Medulla oblongata (tissue), 1 donor: ENCODE data around the gene RAB31.
A peak's percentile ranks its signal among the peaks of the same experiment; 100 is the strongest.
"Not testable (repeated sequence)": the region's sequence is repeated elsewhere in the genome, so short reads cannot be mapped to it uniquely, and the experiment has no call there.

Source experiments
- DNase-seq: peaks from one replicate; pipeline ENCODE4 v3.0.0-alpha.2; 2015; ENCODE audit errors: extremely low spot score

The RAB31 gene

DNA sequence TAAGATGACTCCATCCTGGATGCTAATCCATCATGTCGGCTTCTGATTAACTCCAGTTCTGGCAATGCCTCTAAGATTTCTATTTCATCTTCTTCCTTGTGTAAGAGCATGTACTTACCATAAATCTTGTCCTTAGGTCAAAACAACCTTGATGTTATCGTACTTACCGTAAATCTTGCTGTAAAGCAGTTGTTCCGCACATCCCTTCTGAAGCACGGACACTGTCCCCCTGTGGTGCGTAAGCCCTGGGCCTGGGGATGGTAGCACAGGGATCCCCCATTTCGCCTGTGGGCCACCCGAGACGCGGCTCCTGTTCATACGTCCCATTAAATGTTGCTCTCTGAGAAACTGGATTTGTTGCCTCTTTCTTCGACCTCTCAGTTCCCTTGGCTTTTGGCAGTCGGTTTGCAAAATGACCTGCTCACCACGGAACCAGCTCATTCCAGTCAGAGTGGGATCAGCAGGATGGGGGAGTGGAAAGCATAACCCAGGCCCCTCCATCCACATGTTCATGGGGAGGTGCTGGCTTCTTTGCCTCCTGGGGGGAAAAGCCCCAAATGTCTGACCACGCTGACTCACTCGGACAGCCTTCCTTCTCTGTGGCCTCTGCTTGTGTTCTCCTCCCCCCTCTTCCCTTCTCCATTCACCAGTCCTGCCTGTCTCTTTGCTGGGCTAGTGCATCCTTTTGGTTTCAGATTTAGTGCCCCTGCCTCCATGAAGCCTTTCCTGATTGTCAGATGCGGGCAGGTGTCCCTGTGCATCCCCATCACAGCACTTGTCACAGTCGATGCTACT is 49.9 kb downstream of the RAB31 start:
- no peak for DNase-seq

GRCh38 chr18:9758624-9759075 is 50.5 kb downstream of the RAB31 start:
- no peak for DNase-seq

- no peak for DNase-seq
Observed at GRCh38 chr18:9760641-9761040, 52.5 kb downstream of the RAB31 start.

DNA sequence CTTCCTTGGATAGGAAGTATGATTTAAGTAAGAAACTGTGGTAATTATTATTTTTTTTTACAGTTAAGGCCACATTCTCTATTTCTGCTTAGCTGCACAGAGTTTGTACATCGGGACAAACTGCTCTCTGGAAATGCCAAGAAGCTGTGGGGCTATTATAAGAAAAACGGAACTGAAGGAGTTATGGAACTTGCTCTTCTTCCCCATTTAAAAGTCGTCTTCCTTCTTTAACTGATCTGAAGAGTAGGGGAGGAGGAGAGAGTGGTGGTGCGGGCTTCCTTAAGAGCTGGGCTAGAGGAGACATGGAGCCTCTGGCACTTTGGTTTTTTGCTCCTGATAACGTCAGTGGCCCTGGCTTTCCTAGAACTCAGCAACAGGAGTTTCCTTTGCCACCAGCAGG is 54.4 kb downstream of the RAB31 start:
- DNase-seq, result peak; percentile 80

DNA sequence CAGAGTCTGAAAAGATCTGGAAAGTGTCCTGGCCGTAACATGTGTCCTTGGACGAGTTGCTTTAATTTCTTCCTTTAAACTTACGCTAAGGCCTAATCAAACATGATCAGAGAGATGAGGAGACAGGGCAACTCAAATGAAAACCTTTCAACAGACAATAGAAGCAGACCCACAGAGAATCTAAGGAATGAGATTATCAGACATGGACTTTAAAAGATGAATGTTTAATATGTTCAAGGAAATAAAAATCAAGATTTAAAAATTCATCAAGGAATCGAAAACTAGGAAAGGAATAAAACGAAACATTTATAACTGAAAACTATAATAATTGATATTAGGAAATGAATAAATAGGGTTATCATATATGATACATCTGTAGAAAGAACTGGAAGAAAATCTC is 55.1 kb downstream of the RAB31 start:
- DNase-seq, result no peak

DNA sequence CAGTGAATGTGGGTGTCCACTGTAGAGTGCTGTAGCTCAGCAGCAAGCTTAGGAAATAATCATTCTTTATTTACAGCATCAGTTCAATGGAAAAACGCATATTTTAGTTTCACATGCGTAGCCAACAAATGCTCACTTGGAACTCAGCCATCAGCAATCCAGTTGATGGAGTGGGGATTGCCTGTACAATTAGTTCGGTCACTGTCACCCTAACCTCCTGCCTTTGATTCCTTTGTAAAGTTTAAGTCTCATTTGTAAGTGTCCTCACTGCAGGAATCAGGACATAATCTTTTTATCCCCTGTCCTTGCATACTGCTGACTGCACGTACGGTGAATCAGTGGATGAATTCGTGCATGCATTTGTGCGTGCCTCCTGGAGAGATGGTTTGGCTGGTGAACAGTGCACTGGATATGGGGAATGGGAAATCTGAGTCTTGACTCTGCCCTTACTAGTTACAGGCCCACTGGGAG is 55.9 kb downstream of the RAB31 start:
- DNase-seq, result no peak

DNA sequence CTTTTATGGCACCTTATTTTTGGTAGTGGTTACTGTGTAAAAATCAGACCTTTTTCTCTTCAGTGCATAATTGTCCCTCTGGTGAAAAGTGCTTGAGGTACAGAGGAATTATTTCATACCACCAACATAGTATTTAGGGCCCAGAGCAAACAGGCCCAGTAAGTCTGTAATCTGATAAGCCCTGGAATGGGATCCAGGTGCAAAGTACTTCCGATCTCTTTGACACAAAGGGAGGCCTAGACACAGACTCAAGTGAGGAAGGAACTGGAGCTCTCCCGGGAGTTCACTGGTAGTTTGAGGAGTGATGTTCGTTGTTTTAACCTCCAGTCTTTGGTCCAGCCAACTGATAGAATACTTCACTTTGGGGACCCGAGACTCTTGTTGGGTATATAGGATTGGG is 57.4 kb downstream of the RAB31 start:
- DNase-seq, result no peak

DNA sequence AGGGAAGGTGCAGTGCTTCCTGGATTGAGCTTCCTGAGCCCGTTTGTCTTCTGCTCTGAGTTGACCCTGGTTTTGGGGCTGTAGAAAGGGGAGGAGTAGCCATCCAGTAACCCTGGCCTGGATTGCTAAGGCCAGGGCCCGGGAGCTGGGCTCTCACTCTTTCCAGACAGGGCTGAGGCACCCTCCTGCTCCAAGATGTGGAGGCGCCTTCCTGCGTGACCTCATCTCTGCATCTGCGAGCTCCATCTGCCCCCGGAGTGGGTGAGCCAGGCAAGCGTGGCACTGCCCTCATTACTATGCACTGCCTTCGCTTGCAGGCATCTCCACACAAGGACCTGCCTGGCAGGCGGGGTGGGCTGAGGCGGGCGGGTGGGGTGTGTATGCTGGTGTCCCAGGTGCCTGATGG is 58.0 kb downstream of the RAB31 start:
- no peak for DNase-seq

- DNase-seq, result no peak
Observed at GRCh38 chr18:9766740-9767139, 58.6 kb downstream of the RAB31 start.

DNA sequence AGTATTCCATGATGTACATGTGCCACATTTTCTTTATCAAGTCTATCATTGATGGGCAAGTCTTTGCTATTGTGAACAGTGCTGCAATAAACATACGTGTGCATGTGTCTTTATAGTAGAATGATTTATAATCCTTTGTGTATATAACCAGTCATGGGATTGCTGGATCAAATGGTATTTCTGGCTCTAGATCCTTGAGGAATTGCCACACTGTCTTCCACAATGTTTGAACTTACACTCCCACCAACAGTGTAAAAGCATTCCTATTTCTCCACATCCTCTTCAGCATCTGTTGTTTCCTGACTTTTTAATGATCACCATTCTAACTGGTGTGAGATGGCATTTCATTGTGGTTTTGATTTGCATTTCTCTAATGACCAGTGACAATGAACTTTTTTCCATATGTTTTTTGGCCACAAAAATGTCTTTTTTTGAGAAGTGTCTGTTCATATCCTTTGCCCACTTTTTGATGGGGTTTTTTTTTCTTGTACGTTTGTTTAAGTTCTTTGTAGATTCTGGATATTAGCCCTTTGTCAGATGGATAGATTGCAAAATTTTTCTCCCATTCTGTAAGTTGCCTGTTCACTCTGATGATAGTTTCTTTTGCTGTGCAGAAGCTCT is 60.1 kb downstream of the RAB31 start:
- not testable (repeated sequence) for DNase-seq

- DNase-seq, result not testable (repeated sequence)
Observed at GRCh38 chr18:9770111-9770510, 62.0 kb downstream of the RAB31 start.

DNA sequence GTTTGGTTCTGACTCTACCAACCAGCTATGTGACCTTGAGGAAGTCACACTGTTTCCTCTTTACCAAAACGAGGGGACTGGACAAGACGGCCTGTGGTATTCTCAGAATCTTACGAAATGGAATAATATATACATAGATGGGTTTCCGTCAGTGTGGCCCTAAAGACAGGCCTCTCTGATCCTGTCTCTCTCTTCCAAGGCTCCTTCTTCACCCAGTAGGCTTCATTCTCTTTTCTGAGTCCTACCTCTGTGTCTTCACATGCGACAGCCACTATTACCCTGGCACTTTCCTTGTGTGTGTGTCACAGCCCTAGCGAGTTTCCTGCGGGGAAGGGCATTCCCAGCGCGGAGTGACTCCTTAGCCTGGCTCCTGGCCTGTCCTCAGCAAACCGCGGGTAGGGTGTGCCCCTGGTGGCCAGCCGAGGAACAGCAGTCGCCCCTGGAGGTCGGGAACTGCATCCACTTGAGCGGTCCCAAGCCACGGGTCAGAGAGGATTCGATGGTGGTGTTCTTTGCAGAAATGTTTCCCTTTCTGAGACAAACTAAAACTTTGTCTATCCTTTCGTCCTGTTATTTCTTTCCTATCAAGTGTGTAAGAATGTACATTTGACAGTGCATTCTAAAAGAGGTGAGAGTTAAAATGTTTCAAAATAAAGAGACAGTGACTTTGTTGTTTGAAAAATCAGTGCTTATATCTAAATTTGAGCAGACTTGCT is 63.3 kb downstream of the RAB31 start:
- peak; percentile 85 for DNase-seq

- DNase-seq, result peak; percentile 58
Observed at GRCh38 chr18:9771977-9772660, 64.0 kb downstream of the RAB31 start.

DNA sequence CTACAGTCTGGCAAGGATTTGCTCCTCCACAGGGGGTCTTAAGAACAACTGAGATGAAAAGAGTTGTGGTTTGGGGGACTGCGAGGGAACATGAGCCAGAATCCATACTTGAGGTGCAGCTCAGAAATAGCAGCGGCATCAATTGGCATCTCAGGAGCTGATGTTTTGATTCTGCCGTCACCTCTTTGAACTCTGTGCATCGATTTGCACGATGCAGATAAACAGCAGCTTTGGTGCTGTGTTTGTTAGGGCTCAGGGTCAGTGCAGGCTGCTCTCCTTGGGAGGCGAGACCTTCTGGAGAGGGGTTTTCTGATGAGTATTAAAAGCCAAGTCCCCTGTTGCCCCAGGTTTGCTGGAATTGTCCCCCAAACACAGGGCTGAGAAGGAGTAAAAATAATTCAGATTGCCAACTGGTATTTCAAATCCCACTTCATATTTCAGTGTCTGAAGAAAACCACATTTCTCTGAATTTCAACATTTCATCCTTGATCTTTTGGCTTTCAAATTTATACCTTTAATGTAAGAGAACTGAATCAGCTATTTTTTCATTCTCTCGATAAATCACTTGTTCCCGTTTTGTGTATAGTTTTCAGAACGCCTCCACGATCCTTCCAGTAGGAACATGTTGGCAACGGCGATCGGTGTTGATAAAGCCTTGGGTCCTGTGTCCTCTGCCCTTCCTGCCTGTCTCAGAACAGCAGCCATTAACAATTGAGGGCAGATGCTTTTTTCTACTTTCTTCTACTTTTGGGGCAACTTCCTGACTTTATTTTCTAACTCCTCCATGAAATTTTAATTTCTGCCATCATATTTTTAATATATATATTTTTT is 65.0 kb downstream of the RAB31 start:
- DNase-seq, result no peak

- no peak for DNase-seq
Observed at GRCh38 chr18:9774150-9774549, 66.0 kb downstream of the RAB31 start.

DNA sequence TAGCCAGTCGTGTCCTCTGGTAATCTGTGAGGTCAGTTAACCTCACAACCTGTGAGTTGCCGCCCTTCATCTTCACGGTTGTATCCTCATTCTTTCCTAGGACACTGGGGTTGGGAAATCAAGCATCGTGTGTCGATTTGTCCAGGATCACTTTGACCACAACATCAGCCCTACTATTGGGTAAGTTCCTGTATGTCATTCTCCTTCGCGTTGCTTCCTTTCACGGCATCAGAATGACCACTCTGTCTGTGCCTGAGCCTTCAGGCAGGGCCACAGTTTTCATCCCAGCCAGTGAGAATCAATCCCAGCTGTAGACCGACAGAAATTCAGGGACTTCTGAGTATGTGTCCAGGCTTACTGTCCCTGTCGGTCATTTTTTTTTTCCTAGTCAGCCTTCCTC is 67.1 kb downstream of the RAB31 start:
- peak; percentile 74 for DNase-seq

GRCh38 chr18:9779630-9780029 is 71.5 kb downstream of the RAB31 start:
- no peak for DNase-seq

GRCh38 chr18:9782073-9782857 is 74.2 kb downstream of the RAB31 start:
- DNase-seq, result no peak

DNA sequence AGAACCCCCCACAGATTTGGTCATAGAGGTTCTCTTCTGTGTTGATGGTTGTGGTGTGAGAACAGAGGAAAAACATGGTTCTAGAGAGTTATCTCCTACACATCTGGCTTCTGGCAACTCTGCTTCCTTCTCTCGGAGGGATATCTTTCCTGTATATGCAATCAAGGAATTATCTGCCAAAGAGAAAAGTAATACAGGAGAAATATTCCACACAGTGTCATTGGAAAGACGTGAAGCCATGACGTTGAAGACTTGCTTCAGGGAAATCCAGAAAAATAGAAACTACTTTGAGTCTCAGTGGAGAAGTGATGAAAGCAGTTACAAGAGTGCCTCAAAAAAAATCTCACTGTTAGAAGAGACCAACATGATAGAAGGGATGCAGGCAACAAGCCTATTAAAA is 78.5 kb downstream of the RAB31 start:
- no peak for DNase-seq

- no peak for DNase-seq
Observed at GRCh38 chr18:9787036-9787435, 78.9 kb downstream of the RAB31 start.
